ENCODE results near the gene COA8. TPM values are rescaled to one million over a fixed set of nuclear protein-coding genes. Genes with fewer than 3 reads are reported as not detected.

COA8 gene
- total and polyA plus RNA-seq, 2 of the 13 experiments (the other 11 are each of a cell fraction or from before 2014, with no cell fraction given) = 10.9 to 25.1 TPM

DNA sequence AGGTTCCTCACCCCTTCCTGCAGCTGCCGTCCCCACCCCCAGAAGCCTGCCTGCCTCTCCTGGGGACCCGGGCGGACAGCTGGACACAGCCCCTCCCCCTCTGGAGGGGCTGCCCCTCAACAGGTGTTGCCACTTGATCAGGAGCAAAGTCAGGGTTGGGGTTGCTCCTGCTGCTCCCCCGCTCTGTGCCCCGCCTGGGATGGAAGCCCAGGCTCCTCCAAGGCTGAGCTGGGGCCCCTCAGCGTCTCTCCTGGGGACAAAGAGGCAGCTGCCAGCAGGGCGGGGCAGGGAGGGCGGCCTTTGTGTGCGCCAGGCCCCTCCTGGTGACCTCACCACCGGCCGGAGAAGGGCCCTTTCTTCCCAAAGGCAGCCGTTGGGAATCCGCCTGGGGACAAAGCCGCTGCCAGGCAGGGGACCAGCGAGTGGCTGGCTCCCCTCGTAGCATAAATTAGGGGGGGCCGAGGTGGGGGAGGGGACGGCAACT lies 20.1 kb upstream of the COA8 start (continued):
- TF ChIP-seq ZNF350 (CRISPR knock-in tag; IDR thresholded peaks at IDR 0.05; ENCODE audit: borderline replicate concordance, low read depth) (no peak), BHLHE40 (IDR thresholded peaks at IDR 0.05; ENCODE audit: low read length) (no peak), ZNF253 (CRISPR knock-in tag; IDR thresholded peaks at IDR 0.05; ENCODE audit: borderline replicate concordance) (no peak), ZFP36 (IDR thresholded peaks at IDR 0.05; ENCODE audit: borderline replicate concordance, low read depth, low read length, partially characterized antibody) (no peak), SALL1 (CRISPR knock-in tag; IDR thresholded peaks at IDR 0.05) (no peak), ZNF776 (CRISPR knock-in tag; IDR thresholded peaks at IDR 0.05) (no peak), MED13 (CRISPR knock-in tag; IDR thresholded peaks at IDR 0.05) (no peak), RBFOX2 (IDR thresholded peaks at IDR 0.05; ENCODE audit: low read depth, low read length) (0 out of 2 replicates have a peak, but pooled peaks have one; percentile 22), NAIF1 (CRISPR knock-in tag; IDR thresholded peaks at IDR 0.05; ENCODE audit: borderline replicate concordance) (no peak), MBNL3 (CRISPR knock-in tag; conservative IDR thresholded peaks at IDR 0.05) (no peak)
- TF ChIP-seq, protein P1, sequence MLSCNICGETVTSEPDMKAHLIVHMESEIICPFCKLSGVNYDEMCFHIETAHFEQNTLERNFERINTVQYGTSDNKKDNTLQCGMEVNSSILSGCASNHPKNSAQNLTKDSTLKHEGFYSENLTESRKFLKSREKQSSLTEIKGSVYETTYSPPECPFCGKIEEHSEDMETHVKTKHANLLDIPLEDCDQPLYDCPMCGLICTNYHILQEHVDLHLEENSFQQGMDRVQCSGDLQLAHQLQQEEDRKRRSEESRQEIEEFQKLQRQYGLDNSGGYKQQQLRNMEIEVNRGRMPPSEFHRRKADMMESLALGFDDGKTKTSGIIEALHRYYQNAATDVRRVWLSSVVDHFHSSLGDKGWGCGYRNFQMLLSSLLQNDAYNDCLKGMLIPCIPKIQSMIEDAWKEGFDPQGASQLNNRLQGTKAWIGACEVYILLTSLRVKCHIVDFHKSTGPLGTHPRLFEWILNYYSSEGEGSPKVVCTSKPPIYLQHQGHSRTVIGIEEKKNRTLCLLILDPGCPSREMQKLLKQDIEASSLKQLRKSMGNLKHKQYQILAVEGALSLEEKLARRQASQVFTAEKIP (CRISPR knock-in tag; IDR thresholded peaks at IDR 0.05; ENCODE audit: borderline replicate concordance) = no peak
- TF ChIP-seq, protein P2, sequence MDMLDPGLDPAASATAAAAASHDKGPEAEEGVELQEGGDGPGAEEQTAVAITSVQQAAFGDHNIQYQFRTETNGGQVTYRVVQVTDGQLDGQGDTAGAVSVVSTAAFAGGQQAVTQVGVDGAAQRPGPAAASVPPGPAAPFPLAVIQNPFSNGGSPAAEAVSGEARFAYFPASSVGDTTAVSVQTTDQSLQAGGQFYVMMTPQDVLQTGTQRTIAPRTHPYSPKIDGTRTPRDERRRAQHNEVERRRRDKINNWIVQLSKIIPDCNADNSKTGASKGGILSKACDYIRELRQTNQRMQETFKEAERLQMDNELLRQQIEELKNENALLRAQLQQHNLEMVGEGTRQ (IDR thresholded peaks at IDR 0.05; ENCODE audit: low read depth, low read length) = no peak
- TF ChIP-seq, protein P2 (CRISPR knock-in tag; IDR thresholded peaks at IDR 0.05; ENCODE audit: borderline replicate concordance) = no peak
- TF ChIP-seq, protein P3, sequence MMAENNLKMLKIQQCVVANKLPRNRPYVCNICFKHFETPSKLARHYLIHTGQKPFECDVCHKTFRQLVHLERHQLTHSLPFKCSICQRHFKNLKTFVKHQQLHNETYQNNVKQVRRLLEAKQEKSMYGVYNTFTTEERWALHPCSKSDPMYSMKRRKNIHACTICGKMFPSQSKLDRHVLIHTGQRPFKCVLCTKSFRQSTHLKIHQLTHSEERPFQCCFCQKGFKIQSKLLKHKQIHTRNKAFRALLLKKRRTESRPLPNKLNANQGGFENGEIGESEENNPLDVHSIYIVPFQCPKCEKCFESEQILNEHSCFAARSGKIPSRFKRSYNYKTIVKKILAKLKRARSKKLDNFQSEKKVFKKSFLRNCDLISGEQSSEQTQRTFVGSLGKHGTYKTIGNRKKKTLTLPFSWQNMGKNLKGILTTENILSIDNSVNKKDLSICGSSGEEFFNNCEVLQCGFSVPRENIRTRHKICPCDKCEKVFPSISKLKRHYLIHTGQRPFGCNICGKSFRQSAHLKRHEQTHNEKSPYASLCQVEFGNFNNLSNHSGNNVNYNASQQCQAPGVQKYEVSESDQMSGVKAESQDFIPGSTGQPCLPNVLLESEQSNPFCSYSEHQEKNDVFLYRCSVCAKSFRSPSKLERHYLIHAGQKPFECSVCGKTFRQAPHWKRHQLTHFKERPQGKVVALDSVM (CRISPR knock-in tag; IDR thresholded peaks at IDR 0.05) = no peak
- TF ChIP-seq, protein P4, sequence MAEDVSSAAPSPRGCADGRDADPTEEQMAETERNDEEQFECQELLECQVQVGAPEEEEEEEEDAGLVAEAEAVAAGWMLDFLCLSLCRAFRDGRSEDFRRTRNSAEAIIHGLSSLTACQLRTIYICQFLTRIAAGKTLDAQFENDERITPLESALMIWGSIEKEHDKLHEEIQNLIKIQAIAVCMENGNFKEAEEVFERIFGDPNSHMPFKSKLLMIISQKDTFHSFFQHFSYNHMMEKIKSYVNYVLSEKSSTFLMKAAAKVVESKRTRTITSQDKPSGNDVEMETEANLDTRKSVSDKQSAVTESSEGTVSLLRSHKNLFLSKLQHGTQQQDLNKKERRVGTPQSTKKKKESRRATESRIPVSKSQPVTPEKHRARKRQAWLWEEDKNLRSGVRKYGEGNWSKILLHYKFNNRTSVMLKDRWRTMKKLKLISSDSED (CRISPR knock-in tag; IDR thresholded peaks at IDR 0.05) = no peak
- TF ChIP-seq, protein P5, sequence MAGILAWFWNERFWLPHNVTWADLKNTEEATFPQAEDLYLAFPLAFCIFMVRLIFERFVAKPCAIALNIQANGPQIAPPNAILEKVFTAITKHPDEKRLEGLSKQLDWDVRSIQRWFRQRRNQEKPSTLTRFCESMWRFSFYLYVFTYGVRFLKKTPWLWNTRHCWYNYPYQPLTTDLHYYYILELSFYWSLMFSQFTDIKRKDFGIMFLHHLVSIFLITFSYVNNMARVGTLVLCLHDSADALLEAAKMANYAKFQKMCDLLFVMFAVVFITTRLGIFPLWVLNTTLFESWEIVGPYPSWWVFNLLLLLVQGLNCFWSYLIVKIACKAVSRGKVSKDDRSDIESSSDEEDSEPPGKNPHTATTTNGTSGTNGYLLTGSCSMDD (CRISPR knock-in tag; IDR thresholded peaks at IDR 0.05) = no peak
- TF ChIP-seq, protein P6, sequence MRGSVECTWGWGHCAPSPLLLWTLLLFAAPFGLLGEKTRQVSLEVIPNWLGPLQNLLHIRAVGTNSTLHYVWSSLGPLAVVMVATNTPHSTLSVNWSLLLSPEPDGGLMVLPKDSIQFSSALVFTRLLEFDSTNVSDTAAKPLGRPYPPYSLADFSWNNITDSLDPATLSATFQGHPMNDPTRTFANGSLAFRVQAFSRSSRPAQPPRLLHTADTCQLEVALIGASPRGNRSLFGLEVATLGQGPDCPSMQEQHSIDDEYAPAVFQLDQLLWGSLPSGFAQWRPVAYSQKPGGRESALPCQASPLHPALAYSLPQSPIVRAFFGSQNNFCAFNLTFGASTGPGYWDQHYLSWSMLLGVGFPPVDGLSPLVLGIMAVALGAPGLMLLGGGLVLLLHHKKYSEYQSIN (CRISPR knock-in tag; IDR thresholded peaks at IDR 0.05; ENCODE audit: borderline replicate concordance) = no peak
- TF ChIP-seq, protein P7, sequence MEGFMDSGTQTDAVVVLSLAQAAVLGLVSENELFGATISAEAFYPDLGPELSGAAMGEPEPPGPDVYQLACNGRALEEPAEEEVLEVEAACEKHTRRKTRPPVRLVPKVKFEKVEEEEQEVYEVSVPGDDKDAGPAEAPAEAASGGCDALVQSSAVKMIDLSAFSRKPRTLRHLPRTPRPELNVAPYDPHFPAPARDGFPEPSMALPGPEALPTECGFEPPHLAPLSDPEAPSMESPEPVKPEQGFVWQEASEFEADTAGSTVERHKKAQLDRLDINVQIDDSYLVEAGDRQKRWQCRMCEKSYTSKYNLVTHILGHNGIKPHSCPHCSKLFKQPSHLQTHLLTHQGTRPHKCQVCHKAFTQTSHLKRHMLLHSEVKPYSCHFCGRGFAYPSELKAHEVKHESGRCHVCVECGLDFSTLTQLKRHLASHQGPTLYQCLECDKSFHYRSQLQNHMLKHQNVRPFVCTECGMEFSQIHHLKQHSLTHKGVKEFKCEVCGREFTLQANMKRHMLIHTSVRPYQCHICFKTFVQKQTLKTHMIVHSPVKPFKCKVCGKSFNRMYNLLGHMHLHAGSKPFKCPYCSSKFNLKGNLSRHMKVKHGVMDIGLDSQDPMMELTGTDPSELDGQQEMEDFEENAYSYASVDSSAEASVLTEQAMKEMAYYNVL (CRISPR knock-in tag; IDR thresholded peaks at IDR 0.05; ENCODE audit: borderline replicate concordance) = no peak

Data from HepG2 (cell line).